Right atrium auricular region (tissue), 2 donors: ENCODE data around the gene KHK. TPM values are rescaled to one million over a fixed set of nuclear protein-coding genes. Genes with fewer than 3 reads are reported as not detected.

Experiments used
- DNase-seq: peaks from one replicate; pipeline ENCODE4 v3.0.0-alpha.2; 2019; ENCODE audit warnings: low spot score
- H3K27ac ChIP-seq, 2 donors: fragments of 200-600 bp; sonication (generic); 1 replicate in 1 of 2; 2 replicates in 1 of 2; pipeline ENCODE4 v1.5.1; 2016 to 2019
- H3K27me3 ChIP-seq, 2 donors: fragments of 200-600 bp; sonication (generic); one replicate each; pipeline versions ENCODE4 v1.5.1 to v1.6.0; 2017 to 2019
- H3K36me3 ChIP-seq: fragments of 200-600 bp; sonication (generic); one replicate; pipeline ENCODE4 v1.5.1; 2016
- H3K4me1 ChIP-seq, 2 donors: fragments of 200-600 bp; sonication (generic); one replicate each; pipeline versions ENCODE4 v1.5.1 to v1.6.0; 2017 to 2019
- H3K4me3 ChIP-seq, 2 donors: fragments of 200-600 bp; sonication (generic); 1 replicate in 1 of 2; 2 replicates in 1 of 2; pipeline ENCODE4 v1.5.1; 2017 to 2019; ENCODE audit warnings: mild to moderate bottlenecking in 1 of 2, moderate library complexity in 1 of 2
- H3K9me3 ChIP-seq, 2 donors: fragments of 200-600 bp; sonication (generic); one replicate each; pipeline ENCODE4 v1.5.1; 2019
- CTCF ChIP-seq, 2 donors: fragments of 200-600 bp; sonication (generic); IDR thresholded peaks; one replicate each; pipeline ENCODE4 v1.5.1; 2019; ENCODE audit warnings: antibody characterized with exemption in 2 of 2
- total RNA-seq, 2 donors: library from RNA; depleted of rRNA; stranded (reverse); fragments of >200 nt; gene quantifications; one replicate each; pipeline ENCODE4 v1.1.0, GENCODE V29; 2016

Gene KHK
- total RNA-seq, 2 donors from 2014 or later, result 0.82 to 1.7 TPM

- no peak for DNase-seq
- Histone ChIP-seq H3K36me3 (peaks cover 59% of the 10 kb centered on the region), H3K27ac (no peak overlapping the region), H3K4me3 (no peak overlapping the region), H3K9me3 (no peaks in the 10 kb centered on the region), H3K4me1 (peaks cover 0 to 13% of the 10 kb centered on the region in 2 donors), H3K27me3 (no peaks in the 10 kb centered on the region)
- no peak for TF ChIP-seq CTCF (IDR thresholded peaks at IDR 0.05)
These were observed 46.3 kb upstream of the KHK start for GRCh38 chr2:27040282-27040681.

DNA sequence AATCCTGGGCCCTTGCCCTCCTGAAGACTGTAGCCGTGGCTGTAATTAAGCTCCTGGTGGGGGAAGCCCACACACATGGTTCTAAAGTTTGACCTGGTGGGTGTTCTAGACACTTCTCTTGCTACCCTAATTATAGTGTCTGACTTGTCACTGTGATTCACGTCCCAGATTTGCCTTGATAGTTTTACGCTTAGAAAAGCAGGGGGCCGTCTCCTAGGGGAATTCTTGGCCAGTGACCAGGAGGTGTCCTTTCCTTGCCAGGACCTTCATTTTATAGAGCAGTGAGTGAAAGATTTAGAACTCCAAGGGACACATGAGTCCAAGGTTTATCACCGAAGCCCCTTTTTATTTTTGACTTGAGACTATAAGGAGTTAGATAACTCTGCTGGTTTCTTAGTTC lies 44.8 kb upstream of the KHK start:
- no peak for TF ChIP-seq CTCF (IDR thresholded peaks at IDR 0.05)
- H3K27ac ChIP-seq, result peak overlapping the region; percentile 26 to 27
- peaks cover 0 to 13% of the 10 kb centered on the region in 2 donors for H3K4me1 ChIP-seq
- peaks cover 44% of the 10 kb centered on the region for H3K36me3 ChIP-seq
- no peak overlapping the region for H3K4me3 ChIP-seq
- H3K9me3 ChIP-seq, result no peaks in the 10 kb centered on the region
- DNase-seq, result no peak
- H3K27me3 ChIP-seq, result no peaks in the 10 kb centered on the region

- H3K4me1 ChIP-seq, result peaks cover 0 to 13% of the 10 kb centered on the region in 2 donors
- TF ChIP-seq CTCF (IDR thresholded peaks at IDR 0.05), result no peak
- H3K9me3 ChIP-seq, result no peaks in the 10 kb centered on the region
- peak overlapping the region; percentile 26 to 27 for H3K27ac ChIP-seq
- no peaks in the 10 kb centered on the region for H3K27me3 ChIP-seq
- H3K36me3 ChIP-seq, result peaks cover 40% of the 10 kb centered on the region
- DNase-seq, result no peak
- no peak overlapping the region for H3K4me3 ChIP-seq
These were observed 44.4 kb upstream of the KHK start for GRCh38 chr2:27042159-27042661.

GRCh38 chr2:27042985-27043634 lies 43.5 kb upstream of the KHK start:
- peaks cover 31% of the 10 kb centered on the region for H3K36me3 ChIP-seq
- no peak for TF ChIP-seq CTCF (IDR thresholded peaks at IDR 0.05)
- H3K4me3 ChIP-seq, result no peak overlapping the region
- H3K27me3 ChIP-seq, result no peaks in the 10 kb centered on the region
- H3K27ac ChIP-seq, result no peak overlapping the region
- H3K4me1 ChIP-seq, result peaks cover 0 to 13% of the 10 kb centered on the region in 2 donors
- no peaks in the 10 kb centered on the region for H3K9me3 ChIP-seq
- no peak for DNase-seq

GRCh38 chr2:27049422-27050280 lies 36.9 kb upstream of the KHK start:
- H3K36me3 ChIP-seq, result peaks cover 4% of the 10 kb centered on the region
- no peak for TF ChIP-seq CTCF (IDR thresholded peaks at IDR 0.05)
- DNase-seq, result peak; percentile 64
- H3K4me1 ChIP-seq, result peaks cover 0 to 14% of the 10 kb centered on the region in 2 donors
- H3K4me3 ChIP-seq, result peak overlapping the region; percentile 98 to 99
- H3K27me3 ChIP-seq, result no peaks in the 10 kb centered on the region
- H3K27ac ChIP-seq, result peak overlapping the region; percentile 92 to 98
- H3K9me3 ChIP-seq, result no peaks in the 10 kb centered on the region
